CD14-positive monocyte (primary cell): ENCODE data around the gene MYO16. TPM values are rescaled to one million over a fixed set of nuclear protein-coding genes. Genes with fewer than 3 reads are reported as not detected.

Experiments
- DNase-seq, 3 donors: peaks; one replicate each; pipeline ENCODE4 v3.0.0-alpha.2; 2011 to 2022
- H2AFZ ChIP-seq: 2 replicates; pipeline ENCODE4 v1.6.0; 2012; ENCODE audit warnings: mild to moderate bottlenecking, low read depth, low read length, inconsistent platforms; ENCODE audit not compliant: insufficient read depth, poor library complexity, severe bottlenecking
- H3K27ac ChIP-seq, 2 donors: 1 replicate in 1 of 2; 2 replicates in 1 of 2; pipeline ENCODE4 v1.5.1; 2012 to 2013; ENCODE audit warnings: low read length in 2 of 2, control low read depth in 1 of 2, inconsistent platforms in 1 of 2, low read depth in 1 of 2, mild to moderate bottlenecking in 1 of 2
- H3K27me3 ChIP-seq, 2 donors: one replicate each; pipeline versions ENCODE4 v1.6.0 to v1.6.1; 2011 to 2013; ENCODE audit warnings: low read length in 2 of 2; ENCODE audit not compliant: control insufficient read depth in 2 of 2, insufficient read depth in 2 of 2
- H3K36me3 ChIP-seq, 2 donors: replicated peaks in 1 of 2; 1 replicate in 1 of 2; 2 replicates in 1 of 2; pipeline versions ENCODE4 v1.5.1 to v1.6.1; 2012 to 2013; ENCODE audit warnings: low read length in 2 of 2, control low read depth in 1 of 2, inconsistent platforms in 1 of 2, mild to moderate bottlenecking in 1 of 2; ENCODE audit not compliant: insufficient read depth in 2 of 2, control insufficient read depth in 1 of 2
- H3K4me1 ChIP-seq, 2 donors: 1 replicate in 1 of 2; 2 replicates in 1 of 2; pipeline versions ENCODE4 v1.5.1 to v1.6.1; 2012 to 2013; ENCODE audit warnings: low read length in 2 of 2, control low read depth in 1 of 2, inconsistent platforms in 1 of 2, mild to moderate bottlenecking in 1 of 2, moderate library complexity in 1 of 2; ENCODE audit not compliant: insufficient read depth in 2 of 2, control insufficient read depth in 1 of 2
- H3K4me2 ChIP-seq: replicated peaks from 2 replicates; pipeline ENCODE3; 2012; ENCODE audit warnings: low read length, moderate library complexity, mild to moderate bottlenecking; ENCODE audit not compliant: poor library complexity, severe bottlenecking; ENCODE audit errors: extremely low read depth
- H3K4me3 ChIP-seq, 3 experiments: fragments of 200-600 bp in 1 of 3; sonication (generic) in 1 of 3; replicated peaks in 1 of 3; 1 replicate in 2 of 3; 2 replicates in 1 of 3; pipeline ENCODE4 v1.5.1; 2011 to 2013; ENCODE audit warnings: low read length in 3 of 3, mild to moderate bottlenecking in 3 of 3, control low read depth in 2 of 3, low read depth in 2 of 3, inconsistent platforms in 1 of 3, moderate library complexity in 1 of 3
- H3K79me2 ChIP-seq: 2 replicates; pipeline ENCODE4 v1.6.0; 2012; ENCODE audit warnings: mild to moderate bottlenecking, control low read depth, inconsistent platforms, low read length, moderate library complexity; ENCODE audit not compliant: insufficient read depth
- H3K9ac ChIP-seq: 2 replicates; pipeline ENCODE4 v1.6.0; 2017; ENCODE audit warnings: low read length, mild to moderate bottlenecking; ENCODE audit not compliant: insufficient read depth, poor library complexity, severe bottlenecking
- H3K9me3 ChIP-seq, 2 donors: replicated peaks in 1 of 2; 1 replicate in 1 of 2; 2 replicates in 1 of 2; pipeline versions ENCODE4 v1.5.1 to v1.6.1; 2012 to 2013; ENCODE audit warnings: low read length in 2 of 2, control low read depth in 1 of 2; ENCODE audit not compliant: control insufficient read depth in 1 of 2, insufficient read depth in 1 of 2
- H4K20me1 ChIP-seq: 2 replicates; pipeline ENCODE4 v1.6.0; 2012; ENCODE audit warnings: mild to moderate bottlenecking, low read length, control low read depth, moderate library complexity; ENCODE audit not compliant: insufficient read depth
- H3K27ac Mint-ChIP-seq, 7 donors: one replicate each; pipeline ENCODE4 v1.8.0; 2020; ENCODE audit warnings: mild to moderate bottlenecking in 7 of 7, mixed read lengths in 7 of 7, moderate library complexity in 6 of 7, inconsistent platforms in 2 of 7
- H3K27me3 Mint-ChIP-seq, 3 donors: one replicate each; pipeline ENCODE4 v1.8.0; 2021 to 2022; ENCODE audit warnings: low read depth in 3 of 3, mild to moderate bottlenecking in 3 of 3, mixed read lengths in 3 of 3, moderate library complexity in 3 of 3, inconsistent platforms in 1 of 3
- H3K36me3 Mint-ChIP-seq, 2 donors: one replicate each; pipeline ENCODE4 v1.8.0; 2020; ENCODE audit warnings: mixed read lengths in 2 of 2, inconsistent platforms in 1 of 2, mild to moderate bottlenecking in 1 of 2
- H3K4me1 Mint-ChIP-seq: one replicate; pipeline ENCODE4 v1.8.0; 2020; ENCODE audit warnings: mild to moderate bottlenecking, mixed read lengths
- H3K4me3 Mint-ChIP-seq, 2 donors: one replicate each; pipeline ENCODE4 v1.8.0; 2020; ENCODE audit warnings: mild to moderate bottlenecking in 2 of 2, mixed read lengths in 2 of 2, moderate library complexity in 1 of 2
- H3K9me3 Mint-ChIP-seq, 7 donors: one replicate each; pipeline ENCODE4 v1.8.0; 2020 to 2022; ENCODE audit warnings: mixed read lengths in 7 of 7, mild to moderate bottlenecking in 6 of 7, moderate library complexity in 6 of 7, inconsistent platforms in 2 of 7
- WGBS: methylation state at CpG from one replicate; pipeline ENCODE4 v1.1.5; 2013; ENCODE audit warnings: missing lambda C conversion rate; ENCODE audit not compliant: insufficient coverage; 5-methylcytosine and 5-hydroxymethylcytosine counted together
- intact Hi-C, 2 donors: fragments of 100-400 bp; cut with micrococcal nuclease; formaldehyde crosslinking; loops; one replicate each; pipeline versions ENCODE4 v1.15.0 to v1.15.1; 2023
- polyA plus RNA-seq, 3 donors: library from polyadenylated mRNA; depleted of rRNA in 1 of 3; unstranded in 2 of 3; stranded (reverse) in 1 of 3; fragments of 300-500 nt in 2 of 3; fragments of >200 nt in 1 of 3; fragmentation: Illumina TruSeq in 2 of 3; gene quantifications; 1 replicate in 2 of 3; 2 replicates in 1 of 3; pipeline ENCODE4 v1.2.3, GENCODE V29; 2012 to 2021
- TF ChIP-seq, protein P1 (sequence below): fragments of 200-600 bp; IDR thresholded peaks from one replicate; pipeline ENCODE4 v1.8.0; 2022; ENCODE audit warnings: antibody characterized with exemption, mild to moderate bottlenecking

The MYO16 gene
- polyA plus RNA-seq, 3 donors: not detected

DNA sequence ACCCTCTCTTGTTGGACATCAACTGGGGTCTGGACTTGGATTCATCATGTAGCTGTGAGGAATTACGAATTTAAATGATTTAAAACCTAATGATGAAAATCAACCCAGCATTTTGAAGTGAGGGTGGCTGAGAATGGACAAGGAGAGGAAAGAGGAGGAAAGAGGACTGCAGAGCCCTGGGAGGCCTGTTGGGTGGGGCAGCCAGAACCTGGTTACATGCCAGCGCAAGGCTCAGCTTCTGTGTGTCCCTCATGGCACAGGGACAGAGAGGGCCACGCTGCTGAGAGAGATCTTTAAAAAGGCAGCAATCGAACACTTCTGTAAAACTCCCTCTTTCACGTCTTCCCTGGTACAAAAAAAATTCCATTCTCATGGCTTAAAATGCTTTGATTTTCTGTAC is 292.7 kb downstream of the MYO16 start:
- H3K4me1 Mint-ChIP-seq: no peaks in the 10 kb centered on the region
- H3K4me3 ChIP-seq: no peak overlapping the region
- H3K36me3 Mint-ChIP-seq: no peaks in the 10 kb centered on the region
- no peak overlapping the region for H3K9ac ChIP-seq
- no peak overlapping the region for H2AFZ ChIP-seq
- H3K27me3 ChIP-seq: no peaks in the 10 kb centered on the region
- no peaks in the 10 kb centered on the region for H3K36me3 ChIP-seq
- no peak overlapping the region for H3K4me2 ChIP-seq
- H3K79me2 ChIP-seq: no peaks in the 10 kb centered on the region
- no peaks in the 10 kb centered on the region for H3K9me3 ChIP-seq
- intact Hi-C loops: no loop called here
- peaks cover 0 to 2% (median 1%) of the 10 kb centered on the region in 3 donors for H3K27me3 Mint-ChIP-seq
- no peak overlapping the region for H3K27ac Mint-ChIP-seq
- no peaks in the 10 kb centered on the region for H3K4me1 ChIP-seq
- H3K27ac ChIP-seq: no peak overlapping the region
- WGBS: no CpG with 5 or more reads among the region's 5 CpGs
- H4K20me1 ChIP-seq: no peaks in the 10 kb centered on the region
- TF ChIP-seq, protein P1, sequence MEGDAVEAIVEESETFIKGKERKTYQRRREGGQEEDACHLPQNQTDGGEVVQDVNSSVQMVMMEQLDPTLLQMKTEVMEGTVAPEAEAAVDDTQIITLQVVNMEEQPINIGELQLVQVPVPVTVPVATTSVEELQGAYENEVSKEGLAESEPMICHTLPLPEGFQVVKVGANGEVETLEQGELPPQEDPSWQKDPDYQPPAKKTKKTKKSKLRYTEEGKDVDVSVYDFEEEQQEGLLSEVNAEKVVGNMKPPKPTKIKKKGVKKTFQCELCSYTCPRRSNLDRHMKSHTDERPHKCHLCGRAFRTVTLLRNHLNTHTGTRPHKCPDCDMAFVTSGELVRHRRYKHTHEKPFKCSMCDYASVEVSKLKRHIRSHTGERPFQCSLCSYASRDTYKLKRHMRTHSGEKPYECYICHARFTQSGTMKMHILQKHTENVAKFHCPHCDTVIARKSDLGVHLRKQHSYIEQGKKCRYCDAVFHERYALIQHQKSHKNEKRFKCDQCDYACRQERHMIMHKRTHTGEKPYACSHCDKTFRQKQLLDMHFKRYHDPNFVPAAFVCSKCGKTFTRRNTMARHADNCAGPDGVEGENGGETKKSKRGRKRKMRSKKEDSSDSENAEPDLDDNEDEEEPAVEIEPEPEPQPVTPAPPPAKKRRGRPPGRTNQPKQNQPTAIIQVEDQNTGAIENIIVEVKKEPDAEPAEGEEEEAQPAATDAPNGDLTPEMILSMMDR: no peak
- H3K4me3 Mint-ChIP-seq: no peak overlapping the region
- H3K9me3 Mint-ChIP-seq: peaks cover 0 to 5% (median 0%) of the 10 kb centered on the region in 7 donors
- no peak for DNase-seq

DNA sequence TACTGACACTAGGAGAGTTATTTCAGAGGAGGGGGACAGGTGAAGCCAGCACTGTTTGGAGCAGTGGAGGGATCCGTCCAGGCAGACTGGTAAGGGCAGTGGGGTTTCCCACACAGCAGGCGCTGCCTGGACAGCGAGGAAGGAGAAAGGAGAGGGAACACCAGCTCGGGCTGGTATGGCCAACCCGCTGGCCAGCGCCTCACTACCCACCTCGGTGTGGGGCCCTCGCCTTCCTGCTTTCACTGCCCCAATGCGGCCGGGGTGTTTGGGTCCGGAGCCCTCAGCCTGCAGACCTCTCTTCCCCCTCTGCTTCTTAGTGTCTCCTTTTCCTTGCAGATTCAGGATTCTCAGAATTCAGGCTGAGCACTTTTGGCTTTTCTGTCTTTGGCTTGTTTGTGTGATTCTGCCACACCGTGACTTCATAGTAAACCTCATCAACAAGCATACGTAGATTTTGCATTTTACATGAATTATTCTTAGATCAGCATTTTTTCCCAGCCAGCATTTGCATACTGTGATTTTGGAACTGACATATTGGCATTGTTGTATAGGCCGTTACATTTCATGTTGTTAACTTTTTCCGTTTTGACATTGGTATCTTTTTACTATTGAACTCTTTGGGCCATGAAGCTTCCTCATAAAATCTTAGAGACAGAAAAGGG is 294.1 kb downstream of the MYO16 start:
- Histone ChIP-seq H3K27me3 (no peaks in the 10 kb centered on the region), H3K4me2 (no peak overlapping the region), H3K27ac (no peak overlapping the region), H3K4me1 (no peaks in the 10 kb centered on the region), H2AFZ (no peak overlapping the region), H3K79me2 (no peaks in the 10 kb centered on the region), H3K4me3 (no peak overlapping the region), H3K9ac (no peak overlapping the region), H3K36me3 (no peaks in the 10 kb centered on the region), H3K9me3 (no peaks in the 10 kb centered on the region), H4K20me1 (no peaks in the 10 kb centered on the region)
- 97% methylated on average over 9 of the region's 15 CpGs for WGBS
- peaks cover 0 to 2% (median 1%) of the 10 kb centered on the region in 3 donors for H3K27me3 Mint-ChIP-seq
- H3K4me3 Mint-ChIP-seq: no peak overlapping the region
- H3K27ac Mint-ChIP-seq: no peak overlapping the region
- TF ChIP-seq, protein P1: no peak
- intact Hi-C loops: no loop called here
- no peaks in the 10 kb centered on the region for H3K36me3 Mint-ChIP-seq
- no peak for DNase-seq
- H3K4me1 Mint-ChIP-seq: no peaks in the 10 kb centered on the region
- H3K9me3 Mint-ChIP-seq: peaks cover 0 to 5% (median 0%) of the 10 kb centered on the region in 7 donors
